Bone marrow (tissue), 2 donors: ENCODE data around the gene STARD9.
"Not testable (repeated sequence)": the region's sequence is repeated elsewhere in the genome, so short reads cannot be mapped to it uniquely, and the experiment has no call there.

Experiments used
- DNase-seq, 2 donors: peaks; one replicate each; lab custom pipeline; 2025; lab: John Stamatoyannopoulos, UW

Gene STARD9

DNA sequence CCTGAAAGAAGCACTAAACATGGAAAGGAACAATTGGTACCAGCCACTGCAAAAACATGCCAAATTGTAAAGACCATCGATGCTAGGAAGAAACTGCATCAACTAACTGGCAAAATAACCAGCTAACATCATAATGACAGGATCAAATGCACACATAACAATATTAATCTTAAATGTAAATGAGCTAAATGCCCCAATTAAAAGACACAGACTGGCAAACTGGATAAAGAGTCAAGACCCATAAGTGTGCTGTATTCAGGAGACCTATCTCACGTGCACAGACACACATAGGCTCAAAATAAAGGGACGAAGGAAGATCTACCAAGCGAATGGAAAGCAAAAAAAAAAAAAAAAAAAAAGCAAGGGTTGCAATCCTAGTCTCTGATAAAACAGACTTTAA, 190.7 kb downstream of the STARD9 start:
- not testable (repeated sequence) for DNase-seq
